Activated CD4-positive, alpha-beta memory T cell treated with anti-CD3 and anti-CD28 coated beads, Interleukin-2, amount 10 ng/mL, durations not matched to agents 7 days and 5 days (primary cell): Measurements from ENCODE around the gene SLAMF6. TPM values are rescaled to one million over a fixed set of nuclear protein-coding genes. Genes with fewer than 3 reads are reported as not detected.
"Not testable (repeated sequence)": the region's sequence is repeated elsewhere in the genome, so short reads cannot be mapped to it uniquely, and the experiment has no call there.

ENCODE experiments used
- CTCF ChIA-PET: fragments of 350-600 bp; sonication (Branson Sonifier 250); formaldehyde crosslinking; loops from one replicate; lab custom pipeline; 2021; ENCODE audit warnings: antibody characterized with exemption, inconsistent platforms; lab: Charles Lee
- POLR2A ChIA-PET: fragments of 350-600 bp; sonication (Branson Sonifier 250); formaldehyde crosslinking; loops from one replicate; lab custom pipeline; 2021; ENCODE audit warnings: antibody characterized with exemption; lab: Charles Lee
- DNase-seq: peaks from one replicate; pipeline ENCODE4 v3.0.0-alpha.2; 2020
- H3K27ac Mint-ChIP-seq: one replicate; pipeline ENCODE4 v1.8.0; 2021; ENCODE audit warnings: mild to moderate bottlenecking, mixed read lengths
- H3K27me3 Mint-ChIP-seq: one replicate; pipeline ENCODE4 v1.8.0; 2021; ENCODE audit warnings: mixed read lengths
- H3K36me3 Mint-ChIP-seq: one replicate; pipeline ENCODE4 v1.8.0; 2021; ENCODE audit warnings: low read depth, mixed read lengths
- H3K4me1 Mint-ChIP-seq: one replicate; pipeline ENCODE4 v1.8.0; 2021; ENCODE audit warnings: mixed read lengths
- H3K4me3 Mint-ChIP-seq: one replicate; pipeline ENCODE4 v1.8.0; 2021; ENCODE audit warnings: mild to moderate bottlenecking, mixed read lengths
- H3K9me3 Mint-ChIP-seq: one replicate; pipeline ENCODE4 v1.8.0; 2021; ENCODE audit warnings: mixed read lengths
- total RNA-seq, 2 experiments: library from RNA; stranded (reverse); gene quantifications; one replicate each; pipeline ENCODE4 v1.2.3, GENCODE V29; 2021

The SLAMF6 gene
- total RNA-seq, 2 experiments from 2014 or later: 32.0 to 33.8 TPM

- peaks cover 2% of the 10 kb centered on the region for H3K9me3 Mint-ChIP-seq
- H3K27me3 Mint-ChIP-seq: no peaks in the 10 kb centered on the region
- DNase-seq: no peak
- H3K4me1 Mint-ChIP-seq: peaks cover 52% of the 10 kb centered on the region
- CTCF ChIA-PET: interaction anchor here (1.0 to 5.0 kb wide), 8 partner anchors 13 to 113 kb away, joined by 3 to 48 read pairs (median 4); partner anchors contain the start of genes CD84 and SLAMF6
- POLR2A ChIA-PET: interaction anchor here (1.1 to 3.7 kb wide), 8 partner anchors 20 to 105 kb away, joined by 3 to 32 read pairs (median 6); partner anchors contain the start of genes SLAMF1 and SLAMF6
- peaks cover 20% of the 10 kb centered on the region for H3K36me3 Mint-ChIP-seq
- no peak overlapping the region for H3K4me3 Mint-ChIP-seq
- H3K27ac Mint-ChIP-seq: peak overlapping the region; percentile 3
Measured at GRCh38 chr1:160541622-160542302, 18.7 kb upstream of the SLAMF6 start.

GRCh38 chr1:160540859-160541233 is 17.8 kb upstream of the SLAMF6 start:
- Mint-ChIP-seq H3K27ac (peak overlapping the region; percentile 92), H3K9me3 (peaks cover 10% of the 10 kb centered on the region), H3K27me3 (no peaks in the 10 kb centered on the region), H3K36me3 (peaks cover 24% of the 10 kb centered on the region), H3K4me3 (peak overlapping the region; percentile 35), H3K4me1 (peaks cover 52% of the 10 kb centered on the region)
- CTCF ChIA-PET: interaction anchor here (0.8 to 5.0 kb wide), 11 partner anchors 14 to 480 kb away, joined by 3 to 48 read pairs (median 4); partner anchors contain the start of genes CD84, F11R and SLAMF6
- POLR2A ChIA-PET: interaction anchor here (0.7 to 3.7 kb wide), 21 partner anchors 9 to 255 kb away, joined by 3 to 32 read pairs (median 5); partner anchors contain the start of genes CD84, SLAMF1 and SLAMF6
- DNase-seq: no peak

GRCh38 chr1:160539990-160540858 is 17.2 kb upstream of the SLAMF6 start:
- ChIA-PET CTCF (interaction anchor here (0.8 to 5.0 kb wide), 11 partner anchors 14 to 480 kb away, joined by 3 to 48 read pairs (median 4); partner anchors contain the start of genes CD84, F11R and SLAMF6), POLR2A (interaction anchor here (0.6 to 3.7 kb wide), 28 partner anchors 10 to 255 kb away, joined by 3 to 32 read pairs (median 4); partner anchors contain the start of genes CD84, SLAMF1 and SLAMF6)
- Mint-ChIP-seq H3K36me3 (peaks cover 27% of the 10 kb centered on the region), H3K27ac (peak overlapping the region; percentile 92), H3K4me1 (peaks cover 52% of the 10 kb centered on the region), H3K27me3 (no peaks in the 10 kb centered on the region), H3K4me3 (peak overlapping the region; percentile 42), H3K9me3 (peaks cover 15% of the 10 kb centered on the region)
- DNase-seq: peak; percentile 69

DNA sequence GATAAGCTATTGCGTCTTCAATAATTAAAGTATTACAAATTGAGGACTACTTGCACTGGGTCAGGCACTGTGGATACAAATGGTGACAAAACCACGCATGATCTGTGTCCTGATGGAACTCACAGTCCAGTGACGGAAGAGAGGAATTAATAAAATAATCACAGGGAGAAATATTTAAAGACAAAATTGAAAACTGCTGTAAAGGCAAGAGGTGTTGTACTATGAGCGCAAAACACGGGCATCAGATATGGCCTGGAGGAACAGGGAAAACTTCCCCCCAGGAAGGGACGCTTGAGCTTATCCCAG is 16.6 kb upstream of the SLAMF6 start:
- CTCF ChIA-PET: interaction anchor here (1.1 to 1.5 kb wide), 3 partner anchors 21 to 481 kb away, joined by 3 to 4 read pairs (median 4); partner anchors contain the start of gene F11R
- Mint-ChIP-seq H3K9me3 (peaks cover 18% of the 10 kb centered on the region), H3K4me3 (peak overlapping the region; percentile 42), H3K4me1 (peaks cover 47% of the 10 kb centered on the region), H3K27me3 (peaks cover 1% of the 10 kb centered on the region), H3K36me3 (peaks cover 26% of the 10 kb centered on the region), H3K27ac (peak overlapping the region; percentile 92)
- POLR2A ChIA-PET: interaction anchor here (0.6 to 3.7 kb wide), 20 partner anchors 10 to 156 kb away, joined by 3 to 32 read pairs (median 5); partner anchors contain the start of genes CD84, SLAMF1 and SLAMF6
- DNase-seq: no peak

DNA sequence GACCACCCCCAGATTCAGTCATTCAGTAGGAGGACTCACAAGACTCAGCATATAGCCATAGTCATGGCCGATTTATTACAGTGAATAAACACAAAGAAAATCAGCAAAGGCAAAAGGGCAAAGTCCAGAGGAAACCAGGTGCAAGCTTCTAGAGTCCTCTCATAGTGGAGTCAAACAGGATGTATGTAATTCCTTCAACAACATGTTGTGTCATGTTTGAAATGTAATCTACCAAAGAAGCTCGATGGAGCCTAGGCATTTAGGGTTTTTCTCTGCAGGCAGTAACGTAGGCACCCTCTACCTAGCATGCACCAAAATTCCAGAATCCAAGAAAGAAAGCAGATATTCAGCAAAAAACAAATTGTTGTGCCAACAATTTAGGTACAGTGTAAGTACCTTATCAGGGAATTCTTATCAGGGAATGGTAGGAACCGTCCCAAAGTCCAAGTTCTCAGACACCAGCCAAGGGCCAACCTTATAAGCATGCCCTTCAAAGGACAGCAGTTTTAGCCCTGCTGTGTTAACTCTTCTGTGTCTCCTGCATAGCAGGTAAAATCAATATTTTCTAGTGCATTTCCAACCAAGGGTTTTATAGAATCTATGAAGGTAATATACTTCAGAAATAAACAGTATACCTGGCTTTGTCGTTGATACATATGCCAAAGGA is 16.1 kb upstream of the SLAMF6 start:
- Mint-ChIP-seq H3K9me3 (peaks cover 20% of the 10 kb centered on the region), H3K27me3 (peaks cover 1% of the 10 kb centered on the region), H3K36me3 (peaks cover 26% of the 10 kb centered on the region), H3K27ac (peak overlapping the region; percentile 92), H3K4me3 (no peak overlapping the region), H3K4me1 (peaks cover 44% of the 10 kb centered on the region)
- POLR2A ChIA-PET: interaction anchor here (0.7 to 3.7 kb wide), 7 partner anchors 13 to 95 kb away, joined by 3 to 32 read pairs (median 5); partner anchors contain the start of gene SLAMF6
- DNase-seq: no peak
- CTCF ChIA-PET: interaction anchor here (0.5 to 1.5 kb wide), 3 partner anchors 25 to 481 kb away, joined by 4 to 5 read pairs (median 4); partner anchors contain the start of gene F11R

DNA sequence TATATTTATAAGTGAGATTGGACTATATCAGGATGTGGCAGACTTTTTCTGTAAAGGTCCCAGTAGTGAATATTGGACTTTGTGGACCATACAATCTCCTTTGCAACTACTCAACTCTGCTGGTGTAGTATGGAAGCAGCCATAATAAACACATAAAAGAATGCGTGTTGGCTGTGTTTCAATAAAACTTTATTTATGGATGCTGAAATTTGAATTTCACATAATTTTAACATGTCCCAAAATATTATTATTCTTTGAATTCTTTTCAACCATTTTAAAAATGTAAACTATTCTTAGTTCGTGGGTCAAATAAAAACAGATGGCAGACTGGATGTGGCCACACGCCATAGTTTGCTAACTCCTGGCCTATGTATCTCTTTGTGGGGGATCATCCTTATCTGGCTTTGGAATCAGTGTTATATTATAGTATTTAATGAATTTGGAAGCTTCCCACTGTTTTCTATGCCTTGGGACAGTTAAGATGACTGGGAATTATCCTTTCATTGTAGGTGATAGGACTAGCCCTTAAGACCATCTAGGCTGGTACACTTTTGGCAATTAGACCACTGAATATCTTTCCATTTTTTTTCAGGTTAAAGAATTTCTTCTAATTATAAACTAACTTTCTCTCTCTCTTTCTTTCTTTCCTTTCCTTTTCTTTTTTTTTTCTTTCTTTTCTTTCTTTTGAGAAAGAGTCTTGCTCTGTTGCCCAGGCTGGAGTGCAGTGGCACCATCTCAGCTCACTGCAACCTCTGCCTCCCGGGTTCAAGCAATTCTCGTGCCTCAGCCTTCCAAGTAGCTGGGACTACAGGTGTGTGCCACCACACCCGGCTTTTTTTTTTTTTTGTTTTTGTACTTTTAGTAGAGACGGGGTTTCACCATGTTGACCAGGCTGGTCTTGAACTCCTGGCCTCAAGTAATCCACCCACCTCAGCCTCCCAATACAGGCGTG is 14.9 kb upstream of the SLAMF6 start:
- H3K9me3 Mint-ChIP-seq: peaks cover 27% of the 10 kb centered on the region
- H3K4me1 Mint-ChIP-seq: peaks cover 41% of the 10 kb centered on the region
- peaks cover 27% of the 10 kb centered on the region for H3K36me3 Mint-ChIP-seq
- POLR2A ChIA-PET: interaction anchor here (0.7 to 3.7 kb wide), 3 partner anchors 16 to 271 kb away, joined by 3 to 32 read pairs (median 6); partner anchors contain the start of gene SLAMF6
- CTCF ChIA-PET: interaction anchor here (0.5 to 0.8 kb wide), 3 partner anchors 12 to 247 kb away, joined by 3 to 5 read pairs (median 3); no protein-coding TSS in a partner anchor
- DNase-seq: no peak
- H3K4me3 Mint-ChIP-seq: no peak overlapping the region
- peaks cover 1% of the 10 kb centered on the region for H3K27me3 Mint-ChIP-seq
- H3K27ac Mint-ChIP-seq: no peak overlapping the region

DNA sequence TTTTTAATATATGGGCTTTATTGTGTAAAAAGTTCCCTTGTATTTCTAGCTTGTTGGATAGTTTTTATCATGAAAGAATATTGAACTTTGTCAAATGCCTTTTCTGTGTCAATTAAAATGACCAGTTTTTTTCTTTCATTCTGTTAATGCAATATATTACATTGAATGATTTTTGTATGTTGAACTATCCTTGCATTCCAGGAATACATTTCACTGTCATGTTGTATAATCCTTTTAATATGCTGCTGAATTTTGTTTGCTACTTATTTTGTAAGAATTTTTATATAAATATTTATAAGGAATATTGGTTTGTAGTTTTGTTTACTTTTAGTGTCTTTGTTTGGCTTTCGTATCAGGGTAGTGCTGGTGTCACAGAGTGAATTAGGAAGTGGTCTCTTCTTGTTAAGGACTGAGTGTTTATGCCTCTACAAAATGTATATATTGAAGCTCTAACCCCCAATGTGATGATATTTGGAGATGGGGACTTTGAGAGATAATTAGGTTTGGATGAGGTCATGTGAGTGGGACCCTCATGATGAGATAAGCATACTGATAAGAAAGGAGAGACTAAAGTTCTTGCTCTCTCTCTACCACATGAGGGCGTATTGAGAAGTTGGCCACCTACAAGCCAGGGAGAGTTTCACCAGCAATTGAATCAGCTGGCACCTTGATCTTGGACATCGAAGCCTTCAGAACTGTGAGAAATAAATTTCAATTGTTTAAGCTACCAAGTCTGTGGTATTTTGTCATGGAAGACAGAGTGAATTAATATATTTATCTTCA is 12.0 kb upstream of the SLAMF6 start:
- CTCF ChIA-PET: interaction anchor here (1.2 kb wide), 3 partner anchors 9 to 72 kb away, joined by 3 to 4 read pairs (median 3); no protein-coding TSS in a partner anchor
- Mint-ChIP-seq H3K4me3 (no peak overlapping the region), H3K27me3 (peaks cover 1% of the 10 kb centered on the region), H3K36me3 (peaks cover 28% of the 10 kb centered on the region), H3K4me1 (peaks cover 17% of the 10 kb centered on the region), H3K9me3 (peaks cover 29% of the 10 kb centered on the region), H3K27ac (no peak overlapping the region)
- POLR2A ChIA-PET: interaction anchor here (1.1 kb wide), 2 partner anchors 18 to 43 kb away, joined by 3 to 4 read pairs; no protein-coding TSS in a partner anchor
- no peak for DNase-seq

- Mint-ChIP-seq H3K9me3 (peaks cover 34% of the 10 kb centered on the region), H3K36me3 (peaks cover 30% of the 10 kb centered on the region)
Measured at GRCh38 chr1:160532557-160532813, 9.4 kb upstream of the SLAMF6 start.

GRCh38 chr1:160531809-160532556 is 8.9 kb upstream of the SLAMF6 start:
- Mint-ChIP-seq H3K36me3 (peaks cover 30% of the 10 kb centered on the region), H3K4me1 (peaks cover 13% of the 10 kb centered on the region), H3K9me3 (peaks cover 37% of the 10 kb centered on the region)
- DNase-seq, H3K27ac Mint-ChIP-seq, POLR2A ChIA-PET, CTCF ChIA-PET, H3K27me3 Mint-ChIP-seq, H3K4me3 Mint-ChIP-seq: not testable (repeated sequence)

More at GRCh38 chr1:160532557-160532813, 9.4 kb upstream of the SLAMF6 start:
- H3K4me1 Mint-ChIP-seq, DNase-seq, H3K27me3 Mint-ChIP-seq, H3K27ac Mint-ChIP-seq, H3K4me3 Mint-ChIP-seq, POLR2A ChIA-PET, CTCF ChIA-PET: not testable (repeated sequence)

GRCh38 chr1:160529401-160529952 is 6.4 kb upstream of the SLAMF6 start:
- Mint-ChIP-seq H3K9me3 (peaks cover 37% of the 10 kb centered on the region), H3K36me3 (peaks cover 31% of the 10 kb centered on the region), H3K4me1 (peaks cover 17% of the 10 kb centered on the region)
- not testable (repeated sequence) for H3K27ac Mint-ChIP-seq, H3K4me3 Mint-ChIP-seq, H3K27me3 Mint-ChIP-seq, DNase-seq
- ChIA-PET POLR2A (interaction anchor here (1.1 to 1.2 kb wide), 2 partner anchors 11 to 91 kb away, joined by 3 to 5 read pairs; no protein-coding TSS in a partner anchor), CTCF (interaction anchor here (0.6 to 0.7 kb wide), 2 partner anchors 10 to 86 kb away, joined by 3 to 4 read pairs; no protein-coding TSS in a partner anchor)
